Measurements from ENCODE around the gene ING3. TPM values are rescaled to one million over a fixed set of nuclear protein-coding genes. Genes with fewer than 3 reads are reported as not detected.

The ING3 gene
- total RNA-seq: 43.6 TPM

GRCh38 chr7:120950539-120951308 is at the start of gene ING3:
ING3 (plus strand) TSS chr7:120950777; CDS start chr7:120950897, 120 bp downstream.

GRCh38 chr7:120988591-120989256 is 38.1 kb downstream of the ING3 start, which contains the start of gene CPED1:
CPED1 (plus strand) TSS chr7:120988711; CDS start chr7:120989622, 911 bp downstream.

Small RNAs within 50 kb of the gene (small RNA-seq; reads per million reads assigned to genes)
- not detected for gene RNA5SP240

Other genes starting within 250 kb of the ING3 start
- 16.8 TPM for gene TSPAN12, start 92.6 kb upstream of the ING3 start, total RNA-seq
- 4.4 TPM for gene CPED1, start 37.9 kb downstream of the ING3 start, total RNA-seq